GM21390 (cell line): ENCODE measurements around the gene EFNA5.

Experiments
- ATAC-seq: cut with Tn5 transposase; IDR thresholded peaks from one replicate; pipeline ENCODE4 v1.9.1; 2021; ENCODE audit not compliant: unreplicated experiment

EFNA5 gene

DNA sequence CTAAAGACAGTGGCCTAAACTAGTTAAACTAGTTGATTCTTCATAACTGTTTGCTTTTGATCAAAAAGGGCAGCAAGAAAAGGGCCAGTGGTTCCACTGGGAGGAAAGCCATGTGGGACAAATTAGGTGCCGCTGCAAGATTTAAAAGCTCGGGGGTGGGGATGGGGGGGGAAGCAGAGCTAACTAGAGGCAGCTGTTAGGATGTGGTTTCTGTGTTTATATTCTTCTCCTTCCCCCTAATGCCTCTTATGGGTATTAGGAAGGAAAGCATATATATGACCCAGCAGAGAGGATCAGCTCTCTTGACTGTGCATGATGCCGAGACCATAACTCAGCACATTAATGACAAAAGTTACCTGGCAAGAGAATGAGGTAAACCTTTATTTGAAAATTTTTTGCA is 65.7 kb downstream of the EFNA5 start:
- no peak for ATAC-seq

DNA sequence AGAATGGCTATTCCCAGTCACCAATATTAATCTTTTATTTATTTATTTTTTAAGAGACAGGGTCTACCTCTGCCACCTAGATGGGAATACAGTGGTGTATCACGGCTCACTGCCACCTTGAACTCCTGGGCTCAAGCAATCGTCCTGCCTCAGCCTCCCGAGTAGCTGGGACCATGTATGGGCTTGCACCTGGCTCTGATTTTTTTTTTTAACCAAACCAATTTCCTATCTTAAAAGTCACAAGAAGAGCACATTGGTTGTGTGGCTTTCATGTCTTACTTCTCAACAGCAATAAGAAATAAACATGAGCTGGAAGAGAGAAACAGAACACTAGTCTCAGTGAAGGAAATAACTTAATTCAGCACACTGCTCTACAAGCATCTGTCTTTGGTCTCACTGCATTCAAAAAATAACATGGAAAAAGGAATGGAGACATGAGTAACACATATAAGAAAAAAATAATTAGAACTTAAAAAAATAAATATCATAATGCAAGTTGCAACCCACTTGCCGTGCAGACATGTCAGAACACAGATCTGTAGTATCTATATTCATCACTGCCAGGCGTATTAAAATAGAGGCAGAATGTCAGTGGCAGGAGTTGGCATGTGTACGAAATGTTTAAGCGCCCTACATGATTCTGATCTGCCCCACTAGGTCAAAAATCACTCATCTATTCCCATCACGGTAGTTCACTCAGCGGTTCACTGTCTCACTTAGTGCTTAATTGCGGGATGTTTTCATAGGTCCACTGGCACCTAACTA is 66.4 kb downstream of the EFNA5 start:
- no peak for ATAC-seq

DNA sequence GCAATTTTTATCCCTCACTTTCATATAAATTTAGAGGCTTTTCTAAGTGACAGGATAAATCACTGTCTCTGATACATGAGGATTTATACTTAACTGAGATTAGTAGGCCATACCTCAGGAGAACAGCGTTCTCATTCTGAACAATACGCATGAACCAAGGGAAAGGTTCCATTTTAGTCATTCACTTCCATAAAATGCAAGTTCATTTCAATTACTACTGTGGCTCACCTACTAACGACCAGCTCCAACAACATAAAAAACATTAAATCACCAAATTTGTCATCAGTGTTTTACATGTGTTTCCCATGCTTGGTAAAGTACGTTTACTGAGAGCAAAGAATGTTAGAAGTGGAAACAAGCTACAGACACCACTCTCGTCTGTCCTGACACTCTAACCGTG is 67.4 kb downstream of the EFNA5 start:
- ATAC-seq: no peak

- ATAC-seq: no peak
Observed at GRCh38 chr5:107602896-107603295, 67.8 kb downstream of the EFNA5 start.

- ATAC-seq: no peak
Observed at GRCh38 chr5:107601076-107601475, 69.7 kb downstream of the EFNA5 start.

- ATAC-seq: no peak
Observed at GRCh38 chr5:107598958-107599357, 71.8 kb downstream of the EFNA5 start.

DNA sequence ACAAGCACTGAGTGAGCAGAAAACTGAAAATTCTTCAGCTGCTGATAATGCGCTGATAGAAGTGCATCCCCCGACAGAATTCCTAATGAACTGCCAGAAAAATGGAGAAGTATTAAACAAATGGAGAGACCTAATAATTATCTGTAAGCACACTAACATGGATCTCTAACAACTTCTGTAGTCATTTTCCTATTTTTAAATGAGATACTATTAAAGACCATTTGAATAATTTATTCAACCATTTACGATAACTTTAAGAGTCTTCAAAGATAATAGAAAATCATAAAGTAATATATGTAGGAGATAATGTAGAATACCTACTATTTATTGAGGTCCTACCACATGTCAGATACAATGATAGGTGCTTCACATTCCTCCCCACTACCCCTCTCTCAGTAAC is 72.9 kb downstream of the EFNA5 start:
- no peak for ATAC-seq

- ATAC-seq: no peak
Observed at GRCh38 chr5:107597247-107597646, 73.5 kb downstream of the EFNA5 start.

DNA sequence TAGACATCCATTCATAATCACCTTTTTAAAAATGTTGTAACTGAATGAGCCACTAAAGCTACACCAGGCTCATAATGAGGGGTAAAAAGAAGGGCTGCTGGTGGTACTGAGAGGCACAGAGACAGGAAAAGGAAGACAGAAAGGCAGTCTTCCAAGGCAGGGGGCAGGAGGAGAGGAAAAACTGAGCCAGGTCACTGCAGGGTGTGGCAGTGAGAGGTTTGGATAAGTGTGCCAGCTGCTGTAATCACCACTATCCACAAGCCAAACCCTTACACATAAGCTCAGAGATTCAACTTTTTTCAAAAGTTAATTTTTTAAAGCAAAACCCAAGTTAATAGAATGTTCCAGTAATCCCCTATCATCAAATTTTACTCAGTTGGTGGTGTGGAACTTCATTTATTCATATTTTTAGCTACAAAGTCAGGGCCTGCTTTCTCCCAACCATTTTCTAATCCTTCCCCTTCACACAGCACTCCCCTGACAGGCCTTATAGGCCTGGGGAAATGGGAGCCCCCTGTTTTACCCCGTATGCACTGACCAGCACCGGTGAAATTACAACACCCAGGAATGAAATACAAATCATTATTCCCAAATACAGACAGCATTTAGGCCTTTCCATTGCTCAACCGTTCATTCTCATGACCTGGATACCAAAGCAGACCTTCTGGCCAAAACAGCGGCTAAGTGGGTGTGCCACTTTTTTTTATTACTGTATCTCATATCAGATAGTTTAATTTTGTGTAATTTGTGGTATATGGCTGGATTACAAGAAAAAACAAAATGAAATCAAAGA is 76.3 kb downstream of the EFNA5 start:
- no peak for ATAC-seq

GRCh38 chr5:107593009-107593408 is 77.7 kb downstream of the EFNA5 start:
- no peak for ATAC-seq

DNA sequence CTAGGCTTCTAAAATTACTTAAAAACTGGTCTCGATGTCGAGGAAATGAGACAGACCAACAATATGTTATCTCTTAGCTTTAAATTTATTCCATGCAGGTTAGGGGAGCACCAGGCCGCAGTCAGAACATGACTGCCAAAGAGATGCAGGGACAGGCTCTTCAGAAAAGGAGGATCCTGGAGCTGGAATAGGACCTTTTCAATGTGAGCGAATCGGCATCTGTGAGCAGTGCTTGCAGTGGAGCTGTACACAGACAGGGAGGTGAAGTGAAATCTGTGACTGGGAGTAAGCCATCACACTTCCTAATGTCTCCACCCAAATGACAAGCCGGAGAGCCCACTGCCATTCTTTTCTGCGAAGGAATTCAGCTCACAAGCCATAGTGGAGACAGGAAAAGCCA is 78.2 kb downstream of the EFNA5 start:
- no peak for ATAC-seq

DNA sequence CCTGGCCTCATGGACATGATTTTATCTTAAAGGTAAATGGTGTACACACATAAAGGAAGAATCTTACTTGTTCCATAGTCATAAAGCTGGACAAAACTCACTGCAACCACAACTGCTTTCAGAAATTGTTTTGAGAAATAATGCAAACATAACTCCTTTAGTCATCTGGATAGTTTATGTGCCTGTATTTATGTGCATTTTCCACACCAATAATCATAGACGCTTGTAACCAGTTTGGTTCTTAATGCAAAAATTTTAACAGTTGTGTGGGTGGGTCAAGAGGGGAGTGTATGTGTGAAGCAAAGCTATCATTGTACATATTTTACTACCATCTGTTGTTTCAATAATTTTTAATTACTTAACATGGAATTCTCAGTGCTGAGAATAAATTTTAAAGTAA is 80.1 kb downstream of the EFNA5 start:
- ATAC-seq: no peak

DNA sequence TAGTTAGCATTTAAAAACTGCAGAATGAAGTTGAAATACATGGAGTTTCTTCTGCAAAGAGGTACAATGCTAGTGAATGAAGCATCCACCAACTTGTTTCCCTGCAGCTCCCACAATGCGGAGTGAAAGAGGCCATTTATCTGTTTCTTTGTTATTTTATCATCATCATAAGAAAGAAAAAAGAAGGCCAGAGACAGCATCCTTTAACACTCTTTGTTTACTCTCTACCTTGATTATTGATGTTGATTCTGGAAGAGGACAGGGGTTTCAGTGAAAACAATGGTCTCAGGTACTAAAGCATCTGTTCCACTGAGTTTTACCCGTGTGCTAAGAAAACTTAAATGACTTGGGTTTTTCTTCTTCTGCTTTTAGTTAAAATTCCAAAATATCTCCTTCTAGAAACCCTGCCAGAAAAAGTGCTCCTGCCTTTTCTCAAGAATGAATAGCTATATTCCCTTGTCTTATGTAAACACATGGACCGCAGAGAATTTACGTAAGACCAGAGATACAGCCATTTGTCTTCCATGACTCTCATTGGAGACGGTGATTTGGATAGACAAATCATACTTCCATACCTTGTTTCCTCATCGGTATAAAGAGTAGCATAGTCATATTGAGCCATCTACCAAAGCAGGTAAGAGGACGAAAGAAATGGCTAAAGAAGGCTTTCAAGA is 81.1 kb downstream of the EFNA5 start:
- no peak for ATAC-seq

- no peak for ATAC-seq
Observed at GRCh38 chr5:107582625-107583024, 88.1 kb downstream of the EFNA5 start.

- ATAC-seq: no peak
Observed at GRCh38 chr5:107580889-107581820, 89.6 kb downstream of the EFNA5 start.

GRCh38 chr5:107578051-107578635 is 92.6 kb downstream of the EFNA5 start:
- no peak for ATAC-seq

GRCh38 chr5:107577394-107577950 is 93.3 kb downstream of the EFNA5 start:
- ATAC-seq: no peak

DNA sequence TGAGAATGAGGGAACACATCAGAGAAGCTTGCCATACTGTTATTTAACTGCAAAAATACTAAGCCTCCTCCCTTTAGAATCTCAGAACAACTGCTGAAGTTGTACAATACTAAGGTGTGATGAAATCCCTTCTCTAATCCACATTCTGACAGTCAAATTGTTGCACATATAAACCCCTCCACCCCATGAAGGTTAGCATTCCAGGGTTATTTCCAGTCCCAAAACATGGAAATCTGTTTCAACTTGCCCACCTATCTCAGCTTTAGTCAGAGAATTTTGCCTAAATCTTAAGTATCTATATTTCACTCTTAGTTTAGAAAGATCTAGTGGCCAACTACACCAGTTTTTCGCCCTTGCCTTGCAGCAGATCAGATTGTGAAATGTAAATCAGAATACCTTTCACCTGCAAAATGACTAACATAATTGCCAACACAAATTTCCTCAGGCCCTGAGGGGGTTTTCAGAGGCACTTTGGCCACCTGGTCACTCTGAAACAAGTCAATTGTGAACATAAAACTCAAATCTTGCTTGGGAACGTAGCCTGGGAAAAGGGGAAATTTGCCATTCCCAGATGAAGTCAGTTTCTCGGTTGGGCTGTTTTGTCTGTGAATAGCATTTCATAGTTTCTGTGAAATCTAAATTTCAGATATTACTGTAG is 93.9 kb downstream of the EFNA5 start:
- ATAC-seq: no peak

DNA sequence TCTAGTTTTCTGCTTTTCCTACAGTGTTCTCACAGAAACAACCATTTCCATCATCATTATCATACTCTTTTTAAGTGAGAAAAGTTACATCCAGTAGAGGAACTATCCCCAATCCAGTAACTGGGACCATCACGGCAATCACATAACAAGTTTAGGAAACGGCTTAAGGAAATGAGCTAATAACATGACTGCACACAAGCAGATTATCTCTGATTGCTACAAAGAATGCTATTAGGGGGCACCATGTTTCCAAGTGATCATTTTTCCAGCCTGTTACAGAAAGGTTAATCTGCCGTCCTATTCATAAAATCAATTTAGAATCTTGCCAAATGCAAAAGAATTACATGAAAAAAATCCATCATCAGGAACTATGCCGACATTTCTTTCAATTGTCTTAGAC is 94.6 kb downstream of the EFNA5 start:
- ATAC-seq: no peak

GRCh38 chr5:107574287-107574686 is 96.5 kb downstream of the EFNA5 start:
- no peak for ATAC-seq
